ENCODE data around the gene LILRA2.

GRCh38 chr19:54638683-54639082, 65.1 kb downstream of the LILRA2 start:
- TF ChIP-seq EZH2phosphoT487 (IDR thresholded peaks at IDR 0.05) (no peak), EZH2 (IDR thresholded peaks at IDR 0.05) (no peak)
- TF ChIP-seq, protein P1, sequence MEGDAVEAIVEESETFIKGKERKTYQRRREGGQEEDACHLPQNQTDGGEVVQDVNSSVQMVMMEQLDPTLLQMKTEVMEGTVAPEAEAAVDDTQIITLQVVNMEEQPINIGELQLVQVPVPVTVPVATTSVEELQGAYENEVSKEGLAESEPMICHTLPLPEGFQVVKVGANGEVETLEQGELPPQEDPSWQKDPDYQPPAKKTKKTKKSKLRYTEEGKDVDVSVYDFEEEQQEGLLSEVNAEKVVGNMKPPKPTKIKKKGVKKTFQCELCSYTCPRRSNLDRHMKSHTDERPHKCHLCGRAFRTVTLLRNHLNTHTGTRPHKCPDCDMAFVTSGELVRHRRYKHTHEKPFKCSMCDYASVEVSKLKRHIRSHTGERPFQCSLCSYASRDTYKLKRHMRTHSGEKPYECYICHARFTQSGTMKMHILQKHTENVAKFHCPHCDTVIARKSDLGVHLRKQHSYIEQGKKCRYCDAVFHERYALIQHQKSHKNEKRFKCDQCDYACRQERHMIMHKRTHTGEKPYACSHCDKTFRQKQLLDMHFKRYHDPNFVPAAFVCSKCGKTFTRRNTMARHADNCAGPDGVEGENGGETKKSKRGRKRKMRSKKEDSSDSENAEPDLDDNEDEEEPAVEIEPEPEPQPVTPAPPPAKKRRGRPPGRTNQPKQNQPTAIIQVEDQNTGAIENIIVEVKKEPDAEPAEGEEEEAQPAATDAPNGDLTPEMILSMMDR (IDR thresholded peaks at IDR 0.05) = no peak
